Peyer's patch (tissue), 4 donors: Measurements from ENCODE around the gene EVC2. TPM values are rescaled to one million over a fixed set of nuclear protein-coding genes. Genes with fewer than 3 reads are reported as not detected.

ENCODE experiments used
- DNase-seq, 3 donors: peaks; one replicate each; pipeline ENCODE4 v3.0.0-alpha.2; 2017 to 2019
- H3K27ac ChIP-seq, 4 donors: fragments of 200-600 bp; sonication (generic); one replicate each; pipeline ENCODE4 v1.5.1; 2016 to 2019
- H3K27me3 ChIP-seq, 2 donors: fragments of 200-600 bp; sonication (generic); one replicate each; pipeline ENCODE4 v1.5.1; 2019
- H3K36me3 ChIP-seq, 3 donors: fragments of 200-600 bp; sonication (generic); one replicate each; pipeline ENCODE4 v1.5.1; 2016 to 2019
- H3K4me1 ChIP-seq, 4 donors: fragments of 200-600 bp; sonication (generic); one replicate each; pipeline ENCODE4 v1.5.1; 2016 to 2019
- H3K4me3 ChIP-seq, 4 donors: fragments of 200-600 bp; sonication (generic); 1 replicate in 3 of 4; 2 replicates in 1 of 4; pipeline ENCODE4 v1.5.1; 2016 to 2019; ENCODE audit warnings: mild to moderate bottlenecking in 1 of 4
- H3K9me3 ChIP-seq, 4 donors: fragments of 200-600 bp; sonication (generic); one replicate each; pipeline ENCODE4 v1.5.1; 2016 to 2019; ENCODE audit warnings: mild to moderate bottlenecking in 1 of 4
- POLR2A ChIP-seq, 2 donors: fragments of 450-650 bp; IDR thresholded peaks; one replicate each; pipeline ENCODE4 v1.5.1; 2017; ENCODE audit warnings: antibody characterized with exemption in 2 of 2, mild to moderate bottlenecking in 2 of 2, moderate library complexity in 2 of 2
- total RNA-seq, 4 donors: library from RNA; depleted of rRNA; stranded (reverse); fragments of >200 nt; gene quantifications; one replicate each; pipeline ENCODE4 v1.1.0, GENCODE V29; 2016
- TF ChIP-seq, protein P1 (sequence below), 6 experiments: fragments of 450-650 bp in 4 of 6; fragments of 200-600 bp in 2 of 6; sonication (generic) in 1 of 6; IDR thresholded peaks; one replicate each; pipeline ENCODE4 v1.5.1; 2017 to 2019; ENCODE audit warnings: antibody characterized with exemption in 6 of 6, mild to moderate bottlenecking in 3 of 6, moderate library complexity in 1 of 6

The EVC2 gene
- total RNA-seq, 4 donors from 2014 or later, result 0.70 to 32.2 (median 4.1) TPM

GRCh38 chr4:5527211-5527610, 181.1 kb downstream of the EVC2 start:
- Histone ChIP-seq H3K36me3 (no peaks in the 10 kb centered on the region), H3K4me3 (no peak overlapping the region), H3K9me3 (no peaks in the 10 kb centered on the region), H3K27me3 (no peaks in the 10 kb centered on the region), H3K4me1 (no peaks in the 10 kb centered on the region), H3K27ac (no peak overlapping the region)
- no peak for DNase-seq
- no peak for TF ChIP-seq POLR2A (IDR thresholded peaks at IDR 0.05)
- TF ChIP-seq, protein P1, sequence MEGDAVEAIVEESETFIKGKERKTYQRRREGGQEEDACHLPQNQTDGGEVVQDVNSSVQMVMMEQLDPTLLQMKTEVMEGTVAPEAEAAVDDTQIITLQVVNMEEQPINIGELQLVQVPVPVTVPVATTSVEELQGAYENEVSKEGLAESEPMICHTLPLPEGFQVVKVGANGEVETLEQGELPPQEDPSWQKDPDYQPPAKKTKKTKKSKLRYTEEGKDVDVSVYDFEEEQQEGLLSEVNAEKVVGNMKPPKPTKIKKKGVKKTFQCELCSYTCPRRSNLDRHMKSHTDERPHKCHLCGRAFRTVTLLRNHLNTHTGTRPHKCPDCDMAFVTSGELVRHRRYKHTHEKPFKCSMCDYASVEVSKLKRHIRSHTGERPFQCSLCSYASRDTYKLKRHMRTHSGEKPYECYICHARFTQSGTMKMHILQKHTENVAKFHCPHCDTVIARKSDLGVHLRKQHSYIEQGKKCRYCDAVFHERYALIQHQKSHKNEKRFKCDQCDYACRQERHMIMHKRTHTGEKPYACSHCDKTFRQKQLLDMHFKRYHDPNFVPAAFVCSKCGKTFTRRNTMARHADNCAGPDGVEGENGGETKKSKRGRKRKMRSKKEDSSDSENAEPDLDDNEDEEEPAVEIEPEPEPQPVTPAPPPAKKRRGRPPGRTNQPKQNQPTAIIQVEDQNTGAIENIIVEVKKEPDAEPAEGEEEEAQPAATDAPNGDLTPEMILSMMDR (IDR thresholded peaks at IDR 0.05), result no peak

DNA sequence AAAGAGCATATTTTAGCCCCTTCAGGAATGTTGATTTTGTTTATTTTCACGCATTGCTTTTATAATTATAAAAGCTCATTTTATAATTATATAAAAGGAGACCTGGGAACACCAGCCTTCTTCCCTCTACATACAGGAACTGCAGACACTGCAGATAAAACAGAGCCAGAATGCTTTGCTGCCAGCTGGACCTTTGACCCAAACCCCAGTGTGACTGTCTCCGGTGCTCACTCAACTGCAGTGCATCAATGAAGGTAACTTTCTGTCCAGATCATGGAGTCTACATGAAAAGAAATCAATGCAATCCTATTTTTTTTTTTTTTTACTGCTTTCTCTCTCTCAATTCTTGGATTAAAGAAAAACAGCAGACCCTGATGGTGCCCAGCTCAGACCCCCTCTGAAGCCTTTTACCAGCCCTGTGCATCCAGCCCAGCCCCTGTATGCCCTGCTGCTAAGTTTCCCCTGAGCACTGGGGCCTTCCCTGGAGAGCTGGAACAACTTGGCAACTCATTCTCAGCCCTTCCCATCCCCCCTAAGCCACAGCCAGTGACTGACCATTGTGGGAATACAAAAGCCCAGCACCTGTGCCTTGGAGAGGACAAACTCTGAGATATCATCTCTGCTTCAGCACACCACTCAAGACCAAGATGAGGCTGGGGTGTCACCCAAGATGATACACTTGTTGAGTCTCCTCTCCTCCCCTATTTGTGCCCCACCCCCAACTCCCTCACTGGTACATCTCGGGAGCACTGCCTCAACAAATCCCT, 182.1 kb downstream of the EVC2 start:
- H3K36me3 ChIP-seq, result no peaks in the 10 kb centered on the region
- H3K4me3 ChIP-seq, result no peak overlapping the region
- no peaks in the 10 kb centered on the region for H3K4me1 ChIP-seq
- DNase-seq, result no peak
- H3K27me3 ChIP-seq, result no peaks in the 10 kb centered on the region
- TF ChIP-seq, protein P1 (IDR thresholded peaks at IDR 0.05), result no peak
- no peak for TF ChIP-seq POLR2A (IDR thresholded peaks at IDR 0.05)
- H3K27ac ChIP-seq, result no peak overlapping the region
- no peaks in the 10 kb centered on the region for H3K9me3 ChIP-seq

DNA sequence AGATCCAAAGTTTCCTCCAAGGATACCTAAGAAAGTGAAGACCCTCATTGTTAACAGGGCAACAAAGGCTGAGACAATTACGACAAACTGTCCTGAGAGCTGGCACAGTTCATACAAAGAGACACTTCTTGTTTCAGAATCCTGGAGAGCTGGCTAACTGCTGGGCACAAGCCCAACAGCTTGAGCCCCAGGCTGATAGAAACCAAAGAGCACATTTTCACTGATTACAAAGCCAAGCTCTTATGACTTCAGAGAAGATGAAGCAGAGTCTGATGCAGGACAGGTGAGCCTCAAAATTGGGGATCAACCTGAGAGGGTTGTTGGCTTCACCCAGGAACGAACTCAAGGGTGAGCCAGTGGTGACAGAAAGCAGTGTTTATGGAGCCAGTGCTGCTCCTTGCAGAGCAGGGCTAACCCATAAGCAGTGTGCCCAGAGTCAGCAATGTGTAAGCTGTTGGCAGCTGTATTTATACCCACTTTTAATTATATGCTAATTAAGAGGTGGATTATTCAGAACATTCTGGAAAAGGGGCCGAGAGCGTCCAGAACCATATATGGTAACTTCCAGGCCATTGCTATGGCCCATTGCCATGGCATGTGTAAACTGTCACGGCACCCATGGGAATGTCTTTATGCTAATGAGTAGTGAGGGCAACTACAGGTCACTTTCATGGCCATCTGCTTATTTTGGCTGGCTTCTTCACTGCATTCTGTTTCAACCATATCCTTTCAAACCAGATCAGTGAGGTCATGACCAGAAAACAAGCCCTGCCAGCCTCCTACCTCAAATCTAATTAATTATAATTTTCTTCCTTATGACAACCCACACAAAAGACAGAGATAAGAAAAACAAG, 183.7 kb downstream of the EVC2 start:
- Histone ChIP-seq H3K27me3 (no peaks in the 10 kb centered on the region), H3K36me3 (no peaks in the 10 kb centered on the region), H3K9me3 (no peaks in the 10 kb centered on the region), H3K4me3 (no peak overlapping the region), H3K27ac (no peak overlapping the region), H3K4me1 (no peaks in the 10 kb centered on the region)
- DNase-seq, result no peak
- TF ChIP-seq, protein P1 (IDR thresholded peaks at IDR 0.05), result no peak
- no peak for TF ChIP-seq POLR2A (IDR thresholded peaks at IDR 0.05)

- TF ChIP-seq POLR2A (IDR thresholded peaks at IDR 0.05), result no peak
- TF ChIP-seq, protein P1 (IDR thresholded peaks at IDR 0.05), result no peak
Measured at GRCh38 chr4:5517372-5517771, 191.0 kb downstream of the EVC2 start.

GRCh38 chr4:5515646-5516045, 192.7 kb downstream of the EVC2 start:
- no peaks in the 10 kb centered on the region for H3K9me3 ChIP-seq
- TF ChIP-seq, protein P1 (IDR thresholded peaks at IDR 0.05), result no peak
- no peak for TF ChIP-seq POLR2A (IDR thresholded peaks at IDR 0.05)
- no peaks in the 10 kb centered on the region for H3K27me3 ChIP-seq
- H3K4me3 ChIP-seq, result no peak overlapping the region
- H3K4me1 ChIP-seq, result no peaks in the 10 kb centered on the region
- no peaks in the 10 kb centered on the region for H3K36me3 ChIP-seq
- DNase-seq, result no peak
- no peak overlapping the region for H3K27ac ChIP-seq

More at GRCh38 chr4:5517372-5517771, 191.0 kb downstream of the EVC2 start:
- DNase-seq, result no peak
- Histone ChIP-seq H3K4me3 (no peak overlapping the region), H3K4me1 (no peaks in the 10 kb centered on the region), H3K27ac (no peak overlapping the region), H3K27me3 (no peaks in the 10 kb centered on the region), H3K9me3 (no peaks in the 10 kb centered on the region), H3K36me3 (no peaks in the 10 kb centered on the region)

Other genes starting within 250 kb of the EVC2 start
- 10 to 100 TPM in 1 of 4 donors, 1 to 10 TPM in 3; 1.6 to 40.4 (median 4.4) TPM for gene EVC, start 2.6 kb upstream of the EVC2 start, total RNA-seq
- gene CRMP1, start 184.5 kb upstream of the EVC2 start, total RNA-seq, result 1 to 10 TPM in 3 of 4 donors, not detected in 1; 1.5 to 5.8 (median 1.6) TPM